ENCODE data around the gene NR2E1. TPM values are rescaled to one million over a fixed set of nuclear protein-coding genes. Genes with fewer than 3 reads are reported as not detected.

The NR2E1 gene
- total RNA-seq, 3 donors from 2014 or later (not counting 1 experiment from before 2014, with no cell fraction given) = not detected

DNA sequence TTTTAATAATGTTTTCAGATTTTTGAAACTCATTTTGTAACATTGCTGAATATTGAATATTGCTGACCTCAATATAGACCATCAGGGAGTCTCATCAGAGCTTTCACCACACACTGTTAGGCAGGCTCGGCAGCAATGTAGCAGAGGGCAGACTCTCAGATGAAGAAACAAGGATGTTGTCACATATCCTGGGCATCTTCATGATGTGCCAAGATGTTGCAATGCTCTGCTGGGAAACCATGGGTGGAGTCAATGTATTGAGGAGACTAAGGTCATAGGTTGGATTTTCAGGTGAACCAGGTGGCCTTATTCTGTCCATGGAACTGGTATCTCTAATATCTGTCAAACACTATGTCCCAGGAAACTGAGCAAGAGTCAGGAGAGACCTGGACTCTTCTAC, 27.3 kb downstream of the NR2E1 start:
- Mint-ChIP-seq H3K4me3 (no peak overlapping the region), H3K36me3 (no peaks in the 10 kb centered on the region), H3K4me1 (no peaks in the 10 kb centered on the region), H3K27ac (no peak overlapping the region), H3K9me3 (no peaks in the 10 kb centered on the region), H3K27me3 (ENCODE audit: low read depth in 2 of 2) (peaks cover 19 to 27% of the 10 kb centered on the region in 2 donors)
- Histone ChIP-seq H3K9me3 (ENCODE audit: control insufficient read depth, insufficient read depth, low read length) (no peaks in the 10 kb centered on the region), H3K4me1 (ENCODE audit: control insufficient read depth, insufficient read depth, low read length) (no peaks in the 10 kb centered on the region), H3K36me3 (ENCODE audit: control insufficient read depth, insufficient read depth, low read length) (no peaks in the 10 kb centered on the region), H3K27ac (ENCODE audit: low read length) (no peak overlapping the region), H3K4me3 (ENCODE audit: low read length) (no peak overlapping the region), H3K27me3 (ENCODE audit: control insufficient read depth, insufficient read depth, low read length) (peaks cover 11% of the 10 kb centered on the region)
- DNase-seq (no peak), ATAC-seq (no peak)
- intact Hi-C loops (cut with micrococcal nuclease) = no loop called here
- no peak for TF ChIP-seq CTCF (IDR thresholded peaks at IDR 0.05)
- 88% methylated on average over 1 of the region's 1 CpG for WGBS (ENCODE audit: insufficient coverage)

DNA sequence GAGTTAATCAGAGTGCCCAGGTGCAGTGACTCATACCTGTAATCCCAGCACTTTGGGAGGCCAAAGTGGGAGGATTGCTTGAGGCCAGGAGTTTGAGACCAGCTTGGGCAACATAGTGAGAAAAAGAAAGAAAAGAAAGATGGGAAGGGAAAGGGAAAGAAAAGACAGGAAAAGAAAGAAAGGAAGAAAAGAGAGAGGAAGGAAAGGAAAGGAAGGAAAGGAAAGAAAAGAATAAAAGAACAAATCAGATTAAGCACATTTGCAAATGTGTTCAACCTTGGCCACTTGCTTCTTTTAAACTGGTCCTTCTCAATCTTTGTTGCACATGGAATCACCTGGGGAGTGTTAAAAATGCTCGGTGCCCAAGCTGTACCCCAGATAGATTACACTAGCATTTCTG, 28.0 kb downstream of the NR2E1 start:
- Histone ChIP-seq H3K36me3 (ENCODE audit: control insufficient read depth, insufficient read depth, low read length) (no peaks in the 10 kb centered on the region), H3K27me3 (ENCODE audit: control insufficient read depth, insufficient read depth, low read length) (peaks cover 11% of the 10 kb centered on the region), H3K9me3 (ENCODE audit: control insufficient read depth, insufficient read depth, low read length) (no peaks in the 10 kb centered on the region), H3K27ac (ENCODE audit: low read length) (no peak overlapping the region), H3K4me1 (ENCODE audit: control insufficient read depth, insufficient read depth, low read length) (no peaks in the 10 kb centered on the region), H3K4me3 (ENCODE audit: low read length) (no peak overlapping the region)
- Mint-ChIP-seq H3K27ac (no peak overlapping the region), H3K36me3 (no peaks in the 10 kb centered on the region), H3K4me3 (no peak overlapping the region), H3K4me1 (no peaks in the 10 kb centered on the region), H3K9me3 (no peaks in the 10 kb centered on the region), H3K27me3 (ENCODE audit: low read depth in 2 of 2) (peaks cover 17 to 26% of the 10 kb centered on the region in 2 donors)
- intact Hi-C loops (cut with micrococcal nuclease) = no loop called here
- 100% methylated on average over 1 of the region's 1 CpG for WGBS (ENCODE audit: insufficient coverage)
- no peak for TF ChIP-seq CTCF (IDR thresholded peaks at IDR 0.05)
- ATAC-seq (no peak), DNase-seq (no peak)

GRCh38 chr6:108194503-108194902, 28.7 kb downstream of the NR2E1 start:
- Mint-ChIP-seq H3K4me1 (no peaks in the 10 kb centered on the region), H3K4me3 (no peak overlapping the region), H3K36me3 (no peaks in the 10 kb centered on the region), H3K27me3 (ENCODE audit: low read depth in 2 of 2) (peaks cover 14 to 21% of the 10 kb centered on the region in 2 donors), H3K27ac (no peak overlapping the region), H3K9me3 (no peaks in the 10 kb centered on the region)
- Histone ChIP-seq H3K27ac (ENCODE audit: low read length) (no peak overlapping the region), H3K36me3 (ENCODE audit: control insufficient read depth, insufficient read depth, low read length) (no peaks in the 10 kb centered on the region), H3K4me1 (ENCODE audit: control insufficient read depth, insufficient read depth, low read length) (no peaks in the 10 kb centered on the region), H3K4me3 (ENCODE audit: low read length) (no peak overlapping the region), H3K27me3 (ENCODE audit: control insufficient read depth, insufficient read depth, low read length) (peaks cover 11% of the 10 kb centered on the region), H3K9me3 (ENCODE audit: control insufficient read depth, insufficient read depth, low read length) (no peaks in the 10 kb centered on the region)
- DNase-seq = no peak
- WGBS (ENCODE audit: insufficient coverage) = 94% methylated on average over 8 of the region's 8 CpGs
- no peak for TF ChIP-seq CTCF (IDR thresholded peaks at IDR 0.05)
- ATAC-seq = no peak
- intact Hi-C loops (cut with micrococcal nuclease) = no loop called here

GRCh38 chr6:108195209-108195608, 29.4 kb downstream of the NR2E1 start:
- Histone ChIP-seq H3K27ac (ENCODE audit: low read length) (no peak overlapping the region), H3K36me3 (ENCODE audit: control insufficient read depth, insufficient read depth, low read length) (no peaks in the 10 kb centered on the region), H3K27me3 (ENCODE audit: control insufficient read depth, insufficient read depth, low read length) (peaks cover 9% of the 10 kb centered on the region), H3K4me1 (ENCODE audit: control insufficient read depth, insufficient read depth, low read length) (no peaks in the 10 kb centered on the region), H3K4me3 (ENCODE audit: low read length) (no peak overlapping the region), H3K9me3 (ENCODE audit: control insufficient read depth, insufficient read depth, low read length) (no peaks in the 10 kb centered on the region)
- Mint-ChIP-seq H3K36me3 (no peaks in the 10 kb centered on the region), H3K9me3 (no peaks in the 10 kb centered on the region), H3K4me3 (no peak overlapping the region), H3K27me3 (ENCODE audit: low read depth in 2 of 2) (peaks cover 13 to 15% of the 10 kb centered on the region in 2 donors), H3K4me1 (no peaks in the 10 kb centered on the region), H3K27ac (no peak overlapping the region)
- intact Hi-C loops (cut with micrococcal nuclease) = no loop called here
- WGBS (ENCODE audit: insufficient coverage) = 91% methylated on average over 3 of the region's 3 CpGs
- ATAC-seq (no peak), DNase-seq (no peak)
- TF ChIP-seq CTCF (IDR thresholded peaks at IDR 0.05) = no peak

All from natural killer cell (primary cell).